Panc1 (cell line): ENCODE data around the gene CDH3.

Experiments used
- POLR2AphosphoS5 ChIP-seq: IDR thresholded peaks from 2 replicates; pipeline ENCODE4 v1.6.1; 2012; ENCODE audit warnings: mild to moderate bottlenecking, low read depth, low read length, moderate library complexity
- TCF7L2 ChIP-seq: IDR thresholded peaks from 2 replicates; pipeline ENCODE4 v1.6.1; 2011; ENCODE audit warnings: mild to moderate bottlenecking, low read depth, low read length, inconsistent platforms
- TF ChIP-seq, protein P1 (sequence below): fragments of 450-650 bp; IDR thresholded peaks from 2 replicates; pipeline ENCODE4 v1.5.1; 2017; ENCODE audit warnings: mild to moderate bottlenecking
- TF ChIP-seq, protein P2 (sequence below), 2 experiments: IDR thresholded peaks; 2 replicates each; pipeline ENCODE4 v1.6.1; 2011 to 2012; ENCODE audit warnings: low read depth in 2 of 2, control low read depth in 1 of 2, low read length in 1 of 2, mild to moderate bottlenecking in 1 of 2, moderate library complexity in 1 of 2; ENCODE audit not compliant: insufficient read depth in 1 of 2

DNA sequence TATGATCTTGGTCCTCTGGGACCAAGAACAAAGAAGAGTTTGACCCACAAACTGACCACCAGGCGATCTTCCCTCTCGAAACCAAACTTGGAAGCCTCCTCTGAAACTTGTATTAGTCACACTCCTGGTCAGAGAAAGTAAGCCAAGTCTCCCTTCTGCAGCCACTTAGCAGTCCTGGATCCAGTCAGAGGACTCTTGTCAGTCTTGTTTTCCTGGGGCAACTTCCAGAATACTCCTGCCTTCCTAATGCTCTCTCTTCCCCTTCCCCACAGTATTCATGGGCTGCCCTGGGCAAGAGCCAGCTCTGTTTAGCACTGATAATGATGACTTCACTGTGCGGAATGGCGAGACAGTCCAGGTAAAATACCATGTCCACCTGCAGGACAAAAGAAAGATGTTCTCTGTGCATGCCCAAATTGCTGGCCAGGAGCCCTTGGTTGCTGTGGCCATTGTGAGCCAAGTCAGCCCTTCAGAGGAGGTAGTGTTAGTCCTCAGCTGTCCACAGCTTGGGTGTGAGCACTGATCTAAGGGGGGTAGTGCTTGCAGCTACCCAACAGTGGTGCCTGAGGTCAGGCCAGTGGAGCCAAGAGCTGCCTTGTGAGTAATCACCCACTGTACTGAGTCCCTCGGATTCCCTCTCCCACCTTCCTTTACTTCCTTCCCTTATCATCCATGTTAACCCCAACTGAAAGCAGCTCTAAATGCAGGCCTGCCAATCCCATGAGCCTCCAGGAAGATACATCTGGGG lies 31.2 kb downstream of the CDH3 start:
- TF ChIP-seq, protein P1, sequence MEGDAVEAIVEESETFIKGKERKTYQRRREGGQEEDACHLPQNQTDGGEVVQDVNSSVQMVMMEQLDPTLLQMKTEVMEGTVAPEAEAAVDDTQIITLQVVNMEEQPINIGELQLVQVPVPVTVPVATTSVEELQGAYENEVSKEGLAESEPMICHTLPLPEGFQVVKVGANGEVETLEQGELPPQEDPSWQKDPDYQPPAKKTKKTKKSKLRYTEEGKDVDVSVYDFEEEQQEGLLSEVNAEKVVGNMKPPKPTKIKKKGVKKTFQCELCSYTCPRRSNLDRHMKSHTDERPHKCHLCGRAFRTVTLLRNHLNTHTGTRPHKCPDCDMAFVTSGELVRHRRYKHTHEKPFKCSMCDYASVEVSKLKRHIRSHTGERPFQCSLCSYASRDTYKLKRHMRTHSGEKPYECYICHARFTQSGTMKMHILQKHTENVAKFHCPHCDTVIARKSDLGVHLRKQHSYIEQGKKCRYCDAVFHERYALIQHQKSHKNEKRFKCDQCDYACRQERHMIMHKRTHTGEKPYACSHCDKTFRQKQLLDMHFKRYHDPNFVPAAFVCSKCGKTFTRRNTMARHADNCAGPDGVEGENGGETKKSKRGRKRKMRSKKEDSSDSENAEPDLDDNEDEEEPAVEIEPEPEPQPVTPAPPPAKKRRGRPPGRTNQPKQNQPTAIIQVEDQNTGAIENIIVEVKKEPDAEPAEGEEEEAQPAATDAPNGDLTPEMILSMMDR: no peak
- no peak for TF ChIP-seq POLR2AphosphoS5
- no peak for TF ChIP-seq TCF7L2
- TF ChIP-seq, protein P2, sequence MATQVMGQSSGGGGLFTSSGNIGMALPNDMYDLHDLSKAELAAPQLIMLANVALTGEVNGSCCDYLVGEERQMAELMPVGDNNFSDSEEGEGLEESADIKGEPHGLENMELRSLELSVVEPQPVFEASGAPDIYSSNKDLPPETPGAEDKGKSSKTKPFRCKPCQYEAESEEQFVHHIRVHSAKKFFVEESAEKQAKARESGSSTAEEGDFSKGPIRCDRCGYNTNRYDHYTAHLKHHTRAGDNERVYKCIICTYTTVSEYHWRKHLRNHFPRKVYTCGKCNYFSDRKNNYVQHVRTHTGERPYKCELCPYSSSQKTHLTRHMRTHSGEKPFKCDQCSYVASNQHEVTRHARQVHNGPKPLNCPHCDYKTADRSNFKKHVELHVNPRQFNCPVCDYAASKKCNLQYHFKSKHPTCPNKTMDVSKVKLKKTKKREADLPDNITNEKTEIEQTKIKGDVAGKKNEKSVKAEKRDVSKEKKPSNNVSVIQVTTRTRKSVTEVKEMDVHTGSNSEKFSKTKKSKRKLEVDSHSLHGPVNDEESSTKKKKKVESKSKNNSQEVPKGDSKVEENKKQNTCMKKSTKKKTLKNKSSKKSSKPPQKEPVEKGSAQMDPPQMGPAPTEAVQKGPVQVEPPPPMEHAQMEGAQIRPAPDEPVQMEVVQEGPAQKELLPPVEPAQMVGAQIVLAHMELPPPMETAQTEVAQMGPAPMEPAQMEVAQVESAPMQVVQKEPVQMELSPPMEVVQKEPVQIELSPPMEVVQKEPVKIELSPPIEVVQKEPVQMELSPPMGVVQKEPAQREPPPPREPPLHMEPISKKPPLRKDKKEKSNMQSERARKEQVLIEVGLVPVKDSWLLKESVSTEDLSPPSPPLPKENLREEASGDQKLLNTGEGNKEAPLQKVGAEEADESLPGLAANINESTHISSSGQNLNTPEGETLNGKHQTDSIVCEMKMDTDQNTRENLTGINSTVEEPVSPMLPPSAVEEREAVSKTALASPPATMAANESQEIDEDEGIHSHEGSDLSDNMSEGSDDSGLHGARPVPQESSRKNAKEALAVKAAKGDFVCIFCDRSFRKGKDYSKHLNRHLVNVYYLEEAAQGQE (IDR thresholded peaks at IDR 0.05; ENCODE audit: insufficient read depth in 1 of 2, low read depth in 2 of 2, low read length in 1 of 2): no peak
